HG03060 (cell line): Measurements from ENCODE around the gene PIKFYVE.
"Not testable (repeated sequence)": the region's sequence is repeated elsewhere in the genome, so short reads cannot be mapped to it uniquely, and the experiment has no call there.

Source experiments
- ATAC-seq: cut with Tn5 transposase; IDR thresholded peaks from one replicate; pipeline ENCODE4 v1.9.1; 2021; ENCODE audit warnings: low read depth, moderate number of reproducible peaks; ENCODE audit not compliant: unreplicated experiment

The PIKFYVE gene

DNA sequence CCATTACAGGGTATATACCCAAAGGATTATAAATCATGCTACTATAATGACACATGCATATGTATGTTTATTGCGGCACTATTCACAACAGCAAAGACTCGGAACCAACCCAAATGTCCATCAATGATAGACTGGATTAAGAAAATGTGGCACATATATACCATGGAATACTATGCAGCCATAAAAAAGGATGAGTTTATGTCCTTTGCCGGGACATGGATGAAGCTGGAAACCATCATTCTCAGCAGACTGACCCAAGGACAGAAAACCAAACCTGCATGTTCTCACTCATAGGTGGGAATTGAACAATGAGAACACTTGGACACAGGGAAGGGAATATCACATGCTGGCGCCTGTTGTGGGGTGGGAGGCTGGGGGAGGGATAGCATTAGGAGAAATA lies 130.7 kb downstream of the PIKFYVE start:
- ATAC-seq: not testable (repeated sequence)

- ATAC-seq: no peak
Measured at GRCh38 chr2:208399201-208399600, 133.1 kb downstream of the PIKFYVE start.

DNA sequence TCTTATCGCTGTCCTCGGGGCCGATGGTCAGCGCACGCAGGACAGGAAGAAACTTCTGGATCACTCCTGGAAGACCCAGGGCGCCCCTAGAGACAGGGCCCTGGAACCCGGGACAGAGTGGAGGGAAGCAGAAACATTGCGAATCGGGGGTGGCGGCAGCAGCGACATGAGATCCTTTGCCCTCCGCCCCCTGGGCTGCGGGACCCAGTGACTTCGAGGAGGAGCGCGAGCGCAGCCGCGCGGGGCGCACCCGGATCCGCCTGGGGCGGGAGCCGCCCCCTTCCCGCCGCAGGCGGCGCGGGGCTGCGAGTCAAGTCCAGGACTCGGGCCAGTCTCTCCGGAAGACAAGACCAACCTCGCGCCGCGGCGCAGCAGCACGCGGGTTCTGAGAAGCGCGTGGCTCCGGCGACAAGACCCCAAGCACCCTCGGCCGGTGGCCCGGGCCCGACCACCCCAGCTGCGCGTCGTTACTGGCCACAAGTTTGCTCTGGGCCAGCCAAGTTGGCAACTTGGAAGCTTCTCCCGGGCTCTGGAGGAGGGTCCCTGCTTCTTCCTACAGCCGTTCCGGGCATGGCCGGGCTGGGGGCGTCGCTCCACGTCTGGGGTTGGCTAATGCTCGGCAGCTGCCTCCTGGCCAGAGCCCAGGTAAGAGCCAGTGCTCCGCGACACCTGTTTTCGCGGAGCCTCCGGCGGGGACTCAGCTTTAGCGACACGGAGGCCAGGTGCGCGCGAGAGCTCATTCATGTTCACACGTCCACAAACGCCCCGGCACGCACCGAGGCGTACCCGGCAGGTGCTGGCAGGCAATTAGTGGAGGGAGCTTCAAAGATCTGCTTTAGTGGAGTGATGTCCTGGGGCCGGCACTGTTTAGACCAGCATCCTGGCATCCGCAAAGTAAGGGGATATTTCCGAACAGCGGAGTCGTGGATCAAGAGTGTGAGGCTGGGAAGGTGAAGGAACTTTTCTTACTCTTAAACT lies 140.7 kb downstream of the PIKFYVE start, which contains the start of gene PTH2R:
PTH2R (plus strand) TSS at position 319 of the 978 bp plus-strand sequence; CDS start at position 571, 252 bp downstream.
- no peak for ATAC-seq

- ATAC-seq: no peak
Measured at GRCh38 chr2:208407667-208408066, 141.6 kb downstream of the PIKFYVE start.
